ENCODE data around the gene RAP1B. TPM values are rescaled to one million over a fixed set of nuclear protein-coding genes. Genes with fewer than 3 reads are reported as not detected.

RAP1B gene
- total RNA-seq, 2 experiments from 2014 or later = 170 TPM

- intact Hi-C loops (cut with micrococcal nuclease) = loop anchor here (2.0 kb wide), 1 partner anchor 18 kb away; no protein-coding TSS in a partner anchor
These were observed 28.2 kb downstream of the RAP1B start for GRCh38 chr12:68638721-68639395.

GRCh38 chr12:68639396-68639767 lies 28.7 kb downstream of the RAP1B start:
- H3K27me3 Mint-ChIP-seq (ENCODE audit: low read depth) = no peaks in the 10 kb centered on the region
- H3K36me3 Mint-ChIP-seq (ENCODE audit: low read depth) = peaks cover 11% of the 10 kb centered on the region
- no peak for DNase-seq
- H3K27ac Mint-ChIP-seq = peak overlapping the region; percentile 24
- peaks cover 91% of the 10 kb centered on the region for H3K4me1 Mint-ChIP-seq (ENCODE audit: low read depth)
- no peaks in the 10 kb centered on the region for H3K9me3 Mint-ChIP-seq
- CTCF ChIA-PET = no interaction called here
- H3K4me3 Mint-ChIP-seq = no peak overlapping the region
- intact Hi-C loops (cut with micrococcal nuclease) = loop anchor here (2.0 kb wide), 1 partner anchor 19 kb away; no protein-coding TSS in a partner anchor

More at GRCh38 chr12:68638721-68639395, 28.2 kb downstream of the RAP1B start:
- H3K27ac Mint-ChIP-seq = no peak overlapping the region
- H3K27me3 Mint-ChIP-seq (ENCODE audit: low read depth) = no peaks in the 10 kb centered on the region
- H3K36me3 Mint-ChIP-seq (ENCODE audit: low read depth) = peaks cover 9% of the 10 kb centered on the region
- no peak overlapping the region for H3K4me3 Mint-ChIP-seq
- CTCF ChIA-PET = interaction anchor here (0.6 kb wide), 1 partner anchor 77 kb away, joined by 3 read pairs; no protein-coding TSS in a partner anchor
- no peaks in the 10 kb centered on the region for H3K9me3 Mint-ChIP-seq
- DNase-seq = no peak
- H3K4me1 Mint-ChIP-seq (ENCODE audit: low read depth) = peaks cover 90% of the 10 kb centered on the region

- Mint-ChIP-seq H3K27ac (peak overlapping the region; percentile 50), H3K27me3 (ENCODE audit: low read depth) (no peaks in the 10 kb centered on the region), H3K36me3 (ENCODE audit: low read depth) (peaks cover 19% of the 10 kb centered on the region), H3K4me3 (peak overlapping the region; percentile 21), H3K4me1 (ENCODE audit: low read depth) (peaks cover 88% of the 10 kb centered on the region), H3K9me3 (no peaks in the 10 kb centered on the region)
- CTCF ChIA-PET = interaction anchor here (1.0 kb wide), 1 partner anchor 80 kb away, joined by 3 read pairs; no protein-coding TSS in a partner anchor
- intact Hi-C loops (cut with micrococcal nuclease) = loop anchor here (1.0 to 2.0 kb wide), 3 partner anchors 8 to 46 kb away; partner anchors contain the start of gene NUP107
- DNase-seq = peak; percentile 75
These were observed 30.4 kb downstream of the RAP1B start for GRCh38 chr12:68641138-68641537.

GRCh38 chr12:68646484-68646883 lies 35.8 kb downstream of the RAP1B start:
- no peak overlapping the region for H3K4me3 Mint-ChIP-seq
- H3K9me3 Mint-ChIP-seq = no peaks in the 10 kb centered on the region
- no peak overlapping the region for H3K27ac Mint-ChIP-seq
- peaks cover 35% of the 10 kb centered on the region for H3K36me3 Mint-ChIP-seq (ENCODE audit: low read depth)
- H3K4me1 Mint-ChIP-seq (ENCODE audit: low read depth) = peaks cover 60% of the 10 kb centered on the region
- CTCF ChIA-PET = no interaction called here
- no peaks in the 10 kb centered on the region for H3K27me3 Mint-ChIP-seq (ENCODE audit: low read depth)
- no peak for DNase-seq
- intact Hi-C loops (cut with micrococcal nuclease) = no loop called here

GRCh38 chr12:68647507-68647906 lies 36.8 kb downstream of the RAP1B start:
- DNase-seq = no peak
- intact Hi-C loops (cut with micrococcal nuclease) = no loop called here
- Mint-ChIP-seq H3K9me3 (no peaks in the 10 kb centered on the region), H3K27ac (peak overlapping the region; percentile 31), H3K36me3 (ENCODE audit: low read depth) (peaks cover 34% of the 10 kb centered on the region), H3K27me3 (ENCODE audit: low read depth) (no peaks in the 10 kb centered on the region), H3K4me1 (ENCODE audit: low read depth) (peaks cover 50% of the 10 kb centered on the region), H3K4me3 (no peak overlapping the region)
- CTCF ChIA-PET = no interaction called here

- Mint-ChIP-seq H3K4me1 (ENCODE audit: low read depth) (peaks cover 46% of the 10 kb centered on the region), H3K9me3 (no peaks in the 10 kb centered on the region), H3K4me3 (no peak overlapping the region), H3K27ac (peak overlapping the region; percentile 31), H3K36me3 (ENCODE audit: low read depth) (peaks cover 32% of the 10 kb centered on the region), H3K27me3 (ENCODE audit: low read depth) (no peaks in the 10 kb centered on the region)
- intact Hi-C loops (cut with micrococcal nuclease) = loop anchor here (1.0 kb wide), 1 partner anchor 36 kb away; no protein-coding TSS in a partner anchor
- CTCF ChIA-PET = interaction anchor here (0.7 kb wide), 1 partner anchor 13 kb away, joined by 4 read pairs; no protein-coding TSS in a partner anchor
- DNase-seq = no peak
These were observed 37.5 kb downstream of the RAP1B start for GRCh38 chr12:68648179-68648578.

GRCh38 chr12:68665016-68665569 lies 54.4 kb downstream of the RAP1B start:
- intact Hi-C loops (cut with micrococcal nuclease) = loop anchor here (2.0 kb wide), 1 partner anchor 306 kb away; no protein-coding TSS in a partner anchor
- peaks cover 30% of the 10 kb centered on the region for H3K4me1 Mint-ChIP-seq (ENCODE audit: low read depth)
- no peak overlapping the region for H3K27ac Mint-ChIP-seq
- CTCF ChIA-PET = interaction anchor here (1.3 kb wide), 1 partner anchor 14 kb away, joined by 5 read pairs; no protein-coding TSS in a partner anchor
- no peak for DNase-seq
- H3K36me3 Mint-ChIP-seq (ENCODE audit: low read depth) = peaks cover 13% of the 10 kb centered on the region
- no peaks in the 10 kb centered on the region for H3K9me3 Mint-ChIP-seq
- no peaks in the 10 kb centered on the region for H3K27me3 Mint-ChIP-seq (ENCODE audit: low read depth)
- H3K4me3 Mint-ChIP-seq = no peak overlapping the region

GRCh38 chr12:68667291-68667690 lies 56.6 kb downstream of the RAP1B start:
- CTCF ChIA-PET = no interaction called here
- intact Hi-C loops (cut with micrococcal nuclease) = no loop called here
- H3K4me1 Mint-ChIP-seq (ENCODE audit: low read depth) = peaks cover 36% of the 10 kb centered on the region
- no peaks in the 10 kb centered on the region for H3K9me3 Mint-ChIP-seq
- H3K36me3 Mint-ChIP-seq (ENCODE audit: low read depth) = peaks cover 6% of the 10 kb centered on the region
- H3K27me3 Mint-ChIP-seq (ENCODE audit: low read depth) = no peaks in the 10 kb centered on the region
- no peak for DNase-seq
- no peak overlapping the region for H3K4me3 Mint-ChIP-seq
- H3K27ac Mint-ChIP-seq = peak overlapping the region; percentile 16

- CTCF ChIA-PET = no interaction called here
- Mint-ChIP-seq H3K36me3 (ENCODE audit: low read depth) (peaks cover 6% of the 10 kb centered on the region), H3K27ac (no peak overlapping the region)
These were observed 57.2 kb downstream of the RAP1B start for GRCh38 chr12:68667896-68668295.

GRCh38 chr12:68671179-68671578 lies 60.5 kb downstream of the RAP1B start:
- Mint-ChIP-seq H3K4me3 (no peak overlapping the region), H3K27ac (no peak overlapping the region), H3K36me3 (ENCODE audit: low read depth) (no peaks in the 10 kb centered on the region), H3K9me3 (no peaks in the 10 kb centered on the region), H3K4me1 (ENCODE audit: low read depth) (peaks cover 52% of the 10 kb centered on the region), H3K27me3 (ENCODE audit: low read depth) (no peaks in the 10 kb centered on the region)
- CTCF ChIA-PET = no interaction called here
- intact Hi-C loops (cut with micrococcal nuclease) = no loop called here
- no peak for DNase-seq

More at GRCh38 chr12:68667896-68668295, 57.2 kb downstream of the RAP1B start:
- Mint-ChIP-seq H3K4me3 (no peak overlapping the region), H3K27me3 (ENCODE audit: low read depth) (no peaks in the 10 kb centered on the region), H3K4me1 (ENCODE audit: low read depth) (peaks cover 39% of the 10 kb centered on the region), H3K9me3 (no peaks in the 10 kb centered on the region)
- DNase-seq = peak; percentile 24
- intact Hi-C loops (cut with micrococcal nuclease) = no loop called here

- Mint-ChIP-seq H3K9me3 (no peaks in the 10 kb centered on the region), H3K36me3 (ENCODE audit: low read depth) (no peaks in the 10 kb centered on the region), H3K27ac (peak overlapping the region; percentile 54), H3K4me1 (ENCODE audit: low read depth) (peaks cover 47% of the 10 kb centered on the region), H3K27me3 (ENCODE audit: low read depth) (no peaks in the 10 kb centered on the region), H3K4me3 (peak overlapping the region; percentile 0)
- intact Hi-C loops (cut with micrococcal nuclease) = no loop called here
- DNase-seq = no peak
- CTCF ChIA-PET = no interaction called here
These were observed 63.1 kb downstream of the RAP1B start for GRCh38 chr12:68673788-68674187.

- H3K4me3 Mint-ChIP-seq = no peak overlapping the region
- no peaks in the 10 kb centered on the region for H3K27me3 Mint-ChIP-seq (ENCODE audit: low read depth)
- CTCF ChIA-PET = no interaction called here
- H3K36me3 Mint-ChIP-seq (ENCODE audit: low read depth) = no peaks in the 10 kb centered on the region
- intact Hi-C loops (cut with micrococcal nuclease) = no loop called here
- H3K9me3 Mint-ChIP-seq = no peaks in the 10 kb centered on the region
- peaks cover 50% of the 10 kb centered on the region for H3K4me1 Mint-ChIP-seq (ENCODE audit: low read depth)
- H3K27ac Mint-ChIP-seq = peak overlapping the region; percentile 85
- DNase-seq = no peak
These were observed 63.7 kb downstream of the RAP1B start for GRCh38 chr12:68674376-68674775.

Data from activated naive CD4-positive, alpha-beta T cell treated with anti-CD3 and anti-CD28 coated beads for 36 hours (primary cell).